ENCODE measurements around the gene RUNDC1.

RUNDC1 gene

DNA sequence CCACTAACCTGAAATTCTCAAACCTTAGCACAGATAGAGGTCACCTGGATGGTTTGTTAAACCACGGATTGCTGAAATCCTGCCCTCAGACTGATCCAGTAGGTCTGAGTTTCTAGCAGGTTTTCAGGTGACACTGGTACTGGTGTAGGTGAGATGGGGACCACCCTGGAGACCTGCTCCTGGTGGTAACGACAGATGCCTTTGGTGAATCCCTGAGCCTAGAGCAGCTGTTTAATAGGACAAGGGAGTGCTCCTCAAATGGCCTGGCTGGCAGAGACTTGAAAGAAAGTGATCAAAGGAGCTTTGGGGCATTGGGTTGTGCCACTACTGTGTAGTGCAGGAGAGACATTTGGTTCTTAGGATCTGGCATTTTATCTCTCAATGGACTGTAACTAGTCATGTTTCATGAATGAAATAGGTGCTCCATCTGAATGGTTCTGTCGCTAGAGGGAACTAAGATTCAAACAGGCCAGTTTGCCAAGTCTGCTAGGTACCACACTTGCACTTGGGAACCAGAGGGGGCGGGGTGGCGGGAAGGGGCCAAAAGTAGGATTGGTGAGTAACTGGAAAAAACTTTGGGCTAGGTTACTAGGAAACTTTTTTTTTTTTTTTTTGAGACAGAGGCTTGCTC lies 23.3 kb downstream of the RUNDC1 start:
- DNase-seq (ENCODE audit: low read depth): no peak
- peak; percentile 10 for TF ChIP-seq CTCF (IDR thresholded peaks at IDR 0.05; ENCODE audit: control insufficient read depth, insufficient read depth, low read depth, low read length, missing control alignments)

GRCh38 chr17:43006639-43007551 lies 26.5 kb downstream of the RUNDC1 start, which contains the start of gene IFI35:
Gene IFI35 (plus strand): TSS chr17:43006784. CDS start chr17:43006948, 164 bp downstream.
- peak; percentile 24 for TF ChIP-seq CTCF (IDR thresholded peaks at IDR 0.05; ENCODE audit: control insufficient read depth, insufficient read depth, low read depth, low read length, missing control alignments)
- no peak for DNase-seq (ENCODE audit: low read depth)
- peak within 1 kb of the TSS; percentile 81 for H3K4me3 ChIP-seq (ENCODE audit: control insufficient read depth, low read depth, low read length)

More for the DNA sequence above, 23.3 kb downstream of the RUNDC1 start:
- H3K4me3 ChIP-seq (ENCODE audit: control insufficient read depth, low read depth, low read length): no peak overlapping the region

GRCh38 chr17:43010667-43011308 lies 30.4 kb downstream of the RUNDC1 start:
- no peak overlapping the region for H3K4me3 ChIP-seq (ENCODE audit: control insufficient read depth, low read depth, low read length)
- no peak for DNase-seq (ENCODE audit: low read depth)
- TF ChIP-seq CTCF (IDR thresholded peaks at IDR 0.05; ENCODE audit: control insufficient read depth, insufficient read depth, low read depth, low read length, missing control alignments): no peak

GRCh38 chr17:43011728-43012472 lies 31.5 kb downstream of the RUNDC1 start:
- H3K4me3 ChIP-seq (ENCODE audit: control insufficient read depth, low read depth, low read length): no peak overlapping the region
- DNase-seq (ENCODE audit: low read depth): no peak
- TF ChIP-seq CTCF (IDR thresholded peaks at IDR 0.05; ENCODE audit: control insufficient read depth, insufficient read depth, low read depth, low read length, missing control alignments): no peak

DNA sequence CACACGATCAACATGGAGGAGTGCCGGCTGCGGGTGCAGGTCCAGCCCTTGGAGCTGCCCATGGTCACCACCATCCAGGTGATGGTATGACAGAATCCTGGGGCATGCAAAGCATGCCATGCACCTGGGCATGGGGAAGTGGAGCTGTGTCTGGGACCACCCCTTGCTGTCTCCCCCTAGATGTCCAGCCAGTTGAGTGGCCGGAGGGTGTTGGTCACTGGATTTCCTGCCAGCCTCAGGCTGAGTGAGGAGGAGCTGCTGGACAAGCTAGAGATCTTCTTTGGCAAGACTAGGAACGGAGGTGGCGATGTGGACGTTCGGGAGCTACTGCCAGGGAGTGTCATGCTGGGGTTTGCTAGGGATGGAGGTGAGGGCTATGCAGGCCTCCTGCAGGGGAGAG lies 32.9 kb downstream of the RUNDC1 start:
- no peak overlapping the region for H3K4me3 ChIP-seq (ENCODE audit: control insufficient read depth, low read depth, low read length)
- no peak for DNase-seq (ENCODE audit: low read depth)
- no peak for TF ChIP-seq CTCF (IDR thresholded peaks at IDR 0.05; ENCODE audit: control insufficient read depth, insufficient read depth, low read depth, low read length, missing control alignments)

Measured in AG09309 (cell line).